K562 (cell line): Measurements from ENCODE around the gene ZDHHC18. TPM values are rescaled to one million over a fixed set of nuclear protein-coding genes. Genes with fewer than 3 reads are reported as not detected.

Experiments
- CBFB ChIP-seq: sonication (generic); formaldehyde crosslinking; IDR thresholded peaks from 2 replicates; pipeline ENCODE4 v1.4.0; 2020; ENCODE audit warnings: mild to moderate bottlenecking, missing genetic modification reagents
- CREB1 ChIP-seq, 2 experiments: sonication (generic) in 1 of 2; formaldehyde crosslinking in 1 of 2; IDR thresholded peaks; 2 replicates each; pipeline versions ENCODE4 v1.6.1 to v1.8.0; 2012 to 2022; ENCODE audit warnings: inconsistent platforms in 1 of 2, mild to moderate bottlenecking in 1 of 2, missing genetic modification reagents in 1 of 2, moderate library complexity in 1 of 2
- ELF2 ChIP-seq: fragments of 250-450 bp; sonication (Bioruptor Pico); IDR thresholded peaks from 2 replicates; pipeline ENCODE4 v1.5.0; 2021; ENCODE audit warnings: mild to moderate bottlenecking
- FOSL1 ChIP-seq: fragments of 200-800 bp; sonication (Bioruptor generic); conservative IDR thresholded peaks from 2 replicates; pipeline ENCODE4 v1.6.1; 2016; ENCODE audit warnings: missing genetic modification characterization, missing compliant biosample characterization
- FOXJ2 ChIP-seq: fragments of 200-800 bp; sonication (Bioruptor generic); IDR thresholded peaks from 2 replicates; pipeline ENCODE4 v1.6.1; 2016; ENCODE audit warnings: missing genetic modification characterization, missing compliant biosample characterization
- GTF2F1 ChIP-seq: IDR thresholded peaks from 2 replicates; pipeline ENCODE4 v1.6.1; 2011; ENCODE audit warnings: low read depth, low read length, improper control_type of control experiment
- NR2C1 ChIP-seq, 2 experiments: fragments of 450-650 bp; IDR thresholded peaks; 2 replicates each; pipeline ENCODE4 v1.6.1; 2017; ENCODE audit warnings: mild to moderate bottlenecking in 2 of 2, antibody characterized with exemption in 1 of 2, inconsistent platforms in 1 of 2, missing compliant biosample characterization in 1 of 2, missing genetic modification characterization in 1 of 2
- SREBF2 ChIP-seq: sonication (generic); formaldehyde crosslinking; IDR thresholded peaks from 2 replicates; pipeline ENCODE4 v1.4.0; 2020; ENCODE audit warnings: mild to moderate bottlenecking, missing genetic modification reagents
- TEAD1 ChIP-seq, 2 experiments: fragments of 450-650 bp in 1 of 2; sonication (generic) in 1 of 2; formaldehyde crosslinking; IDR thresholded peaks; 2 replicates each; pipeline versions ENCODE4 v1.4.0 to v1.8.0; 2020 to 2022; ENCODE audit warnings: mild to moderate bottlenecking in 2 of 2, missing genetic modification reagents in 1 of 2
- ZKSCAN3 ChIP-seq: fragments of 250-450 bp; sonication (Bioruptor Pico); IDR thresholded peaks from 2 replicates; pipeline ENCODE4 v1.4.0; 2020
- ZNF121 ChIP-seq: sonication (generic); formaldehyde crosslinking; conservative IDR thresholded peaks from 2 replicates; pipeline ENCODE4 v1.8.0; 2022; ENCODE audit warnings: missing genetic modification reagents
- ZNF197 ChIP-seq: fragments of 200-800 bp; sonication (Bioruptor generic); IDR thresholded peaks from 2 replicates; pipeline ENCODE4 v1.6.1; 2016; ENCODE audit warnings: low read depth, missing genetic modification characterization, missing compliant biosample characterization
- polyA plus RNA-seq, 8 experiments: library from polyadenylated mRNA; depleted of rRNA in 4 of 8; stranded (reverse) in 5 of 8; unstranded in 3 of 8; fragments of >200 nt; fragmentation: Nextera tagmentation in 2 of 8; fragmentation: Illumina TruSeq in 1 of 8; extraction: Ambion mirVana in 2 of 8; extraction: Trizol in 1 of 8; gene quantifications; 2 replicates each; pipeline versions ENCODE4 v1.2.1 to v1.2.3, GENCODE V29; 2011 to 2014; ENCODE audit warnings: inconsistent platforms in 1 of 8, missing spikeins in 1 of 8
- total RNA-seq, 7 experiments: library from RNA; depleted of rRNA in 6 of 7; stranded (reverse); fragments of >200 nt in 6 of 7; fragmentation: Illumina TruSeq in 2 of 7; extraction: Trizol in 2 of 7; gene quantifications; 2 replicates each; pipeline versions ENCODE4 v1.2.1 to v1.2.3, GENCODE V29; 2011 to 2021; ENCODE audit warnings: low replicate concordance in 1 of 7
- TF ChIP-seq, protein P1 (sequence below): fragments of 450-650 bp; formaldehyde crosslinking; IDR thresholded peaks from 2 replicates; pipeline ENCODE4 v1.4.0; 2022; ENCODE audit warnings: mild to moderate bottlenecking, moderate library complexity
- TF ChIP-seq, protein P2 (sequence below): conservative IDR thresholded peaks from 2 replicates; pipeline ENCODE4 v1.6.1; 2011; ENCODE audit warnings: low read depth, mild to moderate bottlenecking, low read length; ENCODE audit not compliant: control insufficient read depth
- TF ChIP-seq, protein P3 (sequence below): IDR thresholded peaks from 2 replicates; pipeline ENCODE4 v1.6.1; 2011; ENCODE audit not compliant: insufficient read length; ENCODE audit errors: extremely low read depth
- TF ChIP-seq, protein P4 (sequence below), 3 experiments: fragments of 200-800 bp in 1 of 3; sonication (Bioruptor generic) in 1 of 3; sonication (generic) in 1 of 3; formaldehyde crosslinking in 1 of 3; IDR thresholded peaks; 2 replicates each; pipeline versions ENCODE4 v1.6.1 to v1.8.0; 2016 to 2022; ENCODE audit warnings: mild to moderate bottlenecking in 2 of 3, missing compliant biosample characterization in 2 of 3, missing genetic modification characterization in 2 of 3, missing genetic modification reagents in 1 of 3
- TF ChIP-seq, protein P5 (sequence below): sonication (generic); formaldehyde crosslinking; IDR thresholded peaks from 2 replicates; pipeline ENCODE4 v1.8.0; 2023; ENCODE audit warnings: mild to moderate bottlenecking, missing genetic modification reagents

The ZDHHC18 gene
- total and polyA plus RNA-seq, 9 of the 15 experiments (the other 6 are each of a cell fraction or from before 2014, with no cell fraction given), result 0.42 to 35.6 (median 15.8) TPM

DNA sequence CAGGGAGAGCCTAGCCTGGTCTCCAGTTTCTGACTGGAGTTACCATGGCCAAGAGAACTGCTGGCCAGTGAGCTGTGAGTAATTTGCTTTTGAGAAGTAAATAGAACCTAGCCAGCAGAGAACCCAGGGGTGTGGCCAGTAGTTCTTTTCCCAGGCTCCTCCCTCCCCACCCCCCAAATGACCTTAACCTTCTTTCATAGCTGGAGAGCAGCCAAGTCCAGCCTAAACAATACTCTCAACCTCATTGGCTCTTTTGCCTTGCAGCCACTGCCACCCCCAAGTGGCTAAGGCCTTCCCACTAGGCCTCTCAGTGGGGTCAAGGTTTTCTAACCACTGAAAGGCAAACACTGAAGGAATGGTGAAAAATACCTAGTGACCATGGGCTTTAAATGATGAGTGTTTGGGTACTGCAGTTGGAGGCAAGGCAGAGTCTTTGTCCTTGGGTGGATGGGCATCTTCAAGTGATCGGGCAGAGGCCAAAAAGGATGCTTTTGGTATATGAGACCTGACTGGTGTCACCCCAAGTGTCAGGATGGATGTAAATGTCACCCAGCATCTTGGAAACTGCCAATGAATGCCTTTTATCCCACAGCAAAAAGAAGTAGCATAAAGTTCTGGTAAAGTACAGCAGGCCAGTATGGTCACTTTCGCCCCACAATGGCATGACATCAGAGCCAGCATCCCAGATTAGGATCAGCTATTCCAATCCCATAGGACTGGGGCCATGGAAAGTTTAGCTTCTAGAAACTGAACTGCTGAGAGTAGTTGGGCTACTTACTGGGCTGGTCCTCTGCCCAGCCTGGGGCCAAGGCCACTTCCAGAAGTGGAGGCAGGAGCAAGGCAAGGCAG is 42.2 kb upstream of the ZDHHC18 start (continued):
- no peak; the same call in 1 of the 2 replicates for TF ChIP-seq FOXJ2
- TF ChIP-seq, protein P1, sequence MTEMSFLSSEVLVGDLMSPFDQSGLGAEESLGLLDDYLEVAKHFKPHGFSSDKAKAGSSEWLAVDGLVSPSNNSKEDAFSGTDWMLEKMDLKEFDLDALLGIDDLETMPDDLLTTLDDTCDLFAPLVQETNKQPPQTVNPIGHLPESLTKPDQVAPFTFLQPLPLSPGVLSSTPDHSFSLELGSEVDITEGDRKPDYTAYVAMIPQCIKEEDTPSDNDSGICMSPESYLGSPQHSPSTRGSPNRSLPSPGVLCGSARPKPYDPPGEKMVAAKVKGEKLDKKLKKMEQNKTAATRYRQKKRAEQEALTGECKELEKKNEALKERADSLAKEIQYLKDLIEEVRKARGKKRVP (CRISPR knock-in tag), result peak; percentile 19; the same call in 1 of the 2 replicates
- TF ChIP-seq ELF2 (CRISPR knock-in tag), result no peak
- TF ChIP-seq, protein P2, sequence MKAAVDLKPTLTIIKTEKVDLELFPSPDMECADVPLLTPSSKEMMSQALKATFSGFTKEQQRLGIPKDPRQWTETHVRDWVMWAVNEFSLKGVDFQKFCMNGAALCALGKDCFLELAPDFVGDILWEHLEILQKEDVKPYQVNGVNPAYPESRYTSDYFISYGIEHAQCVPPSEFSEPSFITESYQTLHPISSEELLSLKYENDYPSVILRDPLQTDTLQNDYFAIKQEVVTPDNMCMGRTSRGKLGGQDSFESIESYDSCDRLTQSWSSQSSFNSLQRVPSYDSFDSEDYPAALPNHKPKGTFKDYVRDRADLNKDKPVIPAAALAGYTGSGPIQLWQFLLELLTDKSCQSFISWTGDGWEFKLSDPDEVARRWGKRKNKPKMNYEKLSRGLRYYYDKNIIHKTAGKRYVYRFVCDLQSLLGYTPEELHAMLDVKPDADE, result no peak
- TF ChIP-seq, protein P3, sequence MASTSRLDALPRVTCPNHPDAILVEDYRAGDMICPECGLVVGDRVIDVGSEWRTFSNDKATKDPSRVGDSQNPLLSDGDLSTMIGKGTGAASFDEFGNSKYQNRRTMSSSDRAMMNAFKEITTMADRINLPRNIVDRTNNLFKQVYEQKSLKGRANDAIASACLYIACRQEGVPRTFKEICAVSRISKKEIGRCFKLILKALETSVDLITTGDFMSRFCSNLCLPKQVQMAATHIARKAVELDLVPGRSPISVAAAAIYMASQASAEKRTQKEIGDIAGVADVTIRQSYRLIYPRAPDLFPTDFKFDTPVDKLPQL, result no peak
- TF ChIP-seq ZKSCAN3, result no peak
- TF ChIP-seq ZNF197 (CRISPR knock-in tag), result no peak
- no peak for TF ChIP-seq ZNF121
- no peak for TF ChIP-seq SREBF2 (CRISPR knock-in tag)
- TF ChIP-seq NR2C1 (IDR thresholded peaks at IDR 0.05), result peak; percentile 76
- peak; percentile 82 for TF ChIP-seq NR2C1 (tag; IDR thresholded peaks at IDR 0.05)
- 0 out of 4 replicates have a peak, but pooled peaks of 1 of the 2 experiments have one; percentile 28 for TF ChIP-seq TEAD1 (CRISPR knock-in tag; IDR thresholded peaks at IDR 0.05)
- TF ChIP-seq GTF2F1, result no peak
- no peak for TF ChIP-seq CREB1 (IDR thresholded peaks at IDR 0.05)
- TF ChIP-seq CREB1 (CRISPR knock-in tag; IDR thresholded peaks at IDR 0.05), result no peak
- TF ChIP-seq, protein P4, sequence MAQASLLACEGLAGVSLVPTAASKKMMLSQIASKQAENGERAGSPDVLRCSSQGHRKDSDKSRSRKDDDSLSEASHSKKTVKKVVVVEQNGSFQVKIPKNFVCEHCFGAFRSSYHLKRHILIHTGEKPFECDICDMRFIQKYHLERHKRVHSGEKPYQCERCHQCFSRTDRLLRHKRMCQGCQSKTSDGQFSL (CRISPR knock-in tag; IDR thresholded peaks at IDR 0.05), result 0 out of 2 replicates have a peak, but pooled peaks have one; percentile 70
- TF ChIP-seq, protein P4 (tag; IDR thresholded peaks at IDR 0.05), result peak in 1 of 2 experiments; percentile 47; a peak in 1 of 4 replicates
- 0 out of 2 replicates have a peak, but pooled peaks have one; percentile 8 for TF ChIP-seq CBFB (CRISPR knock-in tag)
- TF ChIP-seq, protein P5, sequence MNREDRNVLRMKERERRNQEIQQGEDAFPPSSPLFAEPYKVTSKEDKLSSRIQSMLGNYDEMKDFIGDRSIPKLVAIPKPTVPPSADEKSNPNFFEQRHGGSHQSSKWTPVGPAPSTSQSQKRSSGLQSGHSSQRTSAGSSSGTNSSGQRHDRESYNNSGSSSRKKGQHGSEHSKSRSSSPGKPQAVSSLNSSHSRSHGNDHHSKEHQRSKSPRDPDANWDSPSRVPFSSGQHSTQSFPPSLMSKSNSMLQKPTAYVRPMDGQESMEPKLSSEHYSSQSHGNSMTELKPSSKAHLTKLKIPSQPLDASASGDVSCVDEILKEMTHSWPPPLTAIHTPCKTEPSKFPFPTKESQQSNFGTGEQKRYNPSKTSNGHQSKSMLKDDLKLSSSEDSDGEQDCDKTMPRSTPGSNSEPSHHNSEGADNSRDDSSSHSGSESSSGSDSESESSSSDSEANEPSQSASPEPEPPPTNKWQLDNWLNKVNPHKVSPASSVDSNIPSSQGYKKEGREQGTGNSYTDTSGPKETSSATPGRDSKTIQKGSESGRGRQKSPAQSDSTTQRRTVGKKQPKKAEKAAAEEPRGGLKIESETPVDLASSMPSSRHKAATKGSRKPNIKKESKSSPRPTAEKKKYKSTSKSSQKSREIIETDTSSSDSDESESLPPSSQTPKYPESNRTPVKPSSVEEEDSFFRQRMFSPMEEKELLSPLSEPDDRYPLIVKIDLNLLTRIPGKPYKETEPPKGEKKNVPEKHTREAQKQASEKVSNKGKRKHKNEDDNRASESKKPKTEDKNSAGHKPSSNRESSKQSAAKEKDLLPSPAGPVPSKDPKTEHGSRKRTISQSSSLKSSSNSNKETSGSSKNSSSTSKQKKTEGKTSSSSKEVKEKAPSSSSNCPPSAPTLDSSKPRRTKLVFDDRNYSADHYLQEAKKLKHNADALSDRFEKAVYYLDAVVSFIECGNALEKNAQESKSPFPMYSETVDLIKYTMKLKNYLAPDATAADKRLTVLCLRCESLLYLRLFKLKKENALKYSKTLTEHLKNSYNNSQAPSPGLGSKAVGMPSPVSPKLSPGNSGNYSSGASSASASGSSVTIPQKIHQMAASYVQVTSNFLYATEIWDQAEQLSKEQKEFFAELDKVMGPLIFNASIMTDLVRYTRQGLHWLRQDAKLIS (CRISPR knock-in tag), result peak; percentile 40; the same call in 1 of the 2 replicates
- 0 out of 2 replicates have a peak, but pooled peaks have one; percentile 20 for TF ChIP-seq FOSL1
